Spinal cord (tissue), 10 donors: ENCODE data around the gene OR1J1. TPM values are rescaled to one million over a fixed set of nuclear protein-coding genes. Genes with fewer than 3 reads are reported as not detected.
A peak's percentile ranks its signal among the peaks of the same experiment; 100 is the strongest.

Source experiments
- DNase-seq, 6 donors: peaks; one replicate each; pipeline versions ENCODE4 v3.0.0 to v3.0.0-alpha.2; 2013 to 2015; ENCODE audit warnings: low spot score in 6 of 6, low read depth in 4 of 6
- H3K27ac ChIP-seq: one replicate; pipeline ENCODE4 v1.5.1; 2013; ENCODE audit warnings: low read depth, low read length, control low read depth
- H3K27me3 ChIP-seq: one replicate; pipeline ENCODE4 v1.6.1; 2013; ENCODE audit warnings: low read length; ENCODE audit not compliant: control insufficient read depth, insufficient read depth
- H3K36me3 ChIP-seq: one replicate; pipeline ENCODE4 v1.6.1; 2013; ENCODE audit warnings: low read length; ENCODE audit not compliant: control insufficient read depth, insufficient read depth
- H3K4me1 ChIP-seq: one replicate; pipeline ENCODE4 v1.6.1; 2013; ENCODE audit warnings: low read length; ENCODE audit not compliant: control insufficient read depth, insufficient read depth
- H3K4me3 ChIP-seq: one replicate; pipeline ENCODE4 v1.5.1; 2013; ENCODE audit warnings: low read depth, low read length, control low read depth
- H3K9me3 ChIP-seq: one replicate; pipeline ENCODE4 v1.6.1; 2013; ENCODE audit warnings: low read length; ENCODE audit not compliant: control insufficient read depth, insufficient read depth
- WGBS: methylation state at CpG from one replicate; pipeline ENCODE4 v1.1.5; 2013; ENCODE audit warnings: missing lambda C conversion rate; ENCODE audit not compliant: insufficient coverage; 5-methylcytosine and 5-hydroxymethylcytosine counted together
- long read RNA-seq, 4 donors: transcript quantifications; one replicate each; lab custom pipeline, GENCODE V29; 2026
- polyA plus RNA-seq, 2 donors: library from polyadenylated mRNA; unstranded; fragments of 120-200 nt; gene quantifications; one replicate each; pipeline ENCODE4 v1.2.1, GENCODE V29; 2013; ENCODE audit not compliant: insufficient read length in 2 of 2
- total RNA-seq, 2 donors: library from RNA; depleted of rRNA in 1 of 2; stranded (reverse); fragments of 120-200 nt in 1 of 2; fragments of >200 nt in 1 of 2; gene quantifications; one replicate each; pipeline versions ENCODE4 v1.2.3 to v1.2.4, GENCODE V29; 2013 to 2014
- donor health status: healthy.

The OR1J1 gene
- total RNA-seq (not detected), polyA plus RNA-seq (not detected)
- long read RNA-seq, donor 1 = 0 reads
- long read RNA-seq, donor 2 = 0 reads
- long read RNA-seq, donor 3 = 0 reads
- long read RNA-seq, donor 4 = 0 reads

GRCh38 chr9:122477826-122478225, at the start of gene OR1J1:
Gene OR1J1, minus strand, starts transcription at chr9:122477926. Its CDS starts 0 bp downstream, at chr9:122477926.
- WGBS = 79% methylated on average over 5 of the region's 6 CpGs
- no peak within 1 kb of the TSS for H3K4me3 ChIP-seq
- H3K27me3 ChIP-seq = peaks cover 5% of the 10 kb centered on the region
- no peak for DNase-seq
- H3K9me3 ChIP-seq = no peaks in the 10 kb centered on the region
- H3K4me1 ChIP-seq = no peaks in the 10 kb centered on the region
- H3K27ac ChIP-seq = no peak within 1 kb of the TSS
- no peaks in the 10 kb centered on the region for H3K36me3 ChIP-seq

- no peaks in the 10 kb centered on the region for H3K36me3 ChIP-seq
- no peaks in the 10 kb centered on the region for H3K27me3 ChIP-seq
- H3K27ac ChIP-seq = no peak within 1 kb of the TSS
- no peak for DNase-seq
- WGBS = 84% methylated on average over 3 of the region's 3 CpGs
- no peaks in the 10 kb centered on the region for H3K9me3 ChIP-seq
- no peaks in the 10 kb centered on the region for H3K4me1 ChIP-seq
- H3K4me3 ChIP-seq = no peak within 1 kb of the TSS
These were observed 49.5 kb upstream of the OR1J1 start, which contains the start of gene OR1N1 for GRCh38 chr9:122527193-122527592. Gene OR1N1, minus strand, starts transcription at chr9:122527293. Its CDS starts 0 bp downstream, at chr9:122527293.

DNA sequence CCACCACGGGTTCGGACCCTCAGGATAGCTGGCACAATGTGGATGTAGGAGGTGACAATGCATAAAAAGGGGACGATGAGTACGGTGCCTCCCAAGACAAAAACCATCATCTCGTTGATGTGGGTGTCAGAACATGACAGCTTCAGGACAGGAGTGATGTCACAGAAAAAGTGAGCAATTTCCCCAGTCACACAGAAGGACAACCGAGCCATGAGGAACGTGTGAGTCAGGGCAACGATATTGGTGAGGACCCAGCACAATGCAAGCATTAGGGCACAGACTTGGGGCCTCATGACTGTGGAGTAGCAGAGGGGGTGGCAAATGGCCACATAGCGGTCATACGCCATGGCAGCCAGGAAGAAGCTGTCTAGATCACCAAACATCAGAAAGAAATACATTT, 48.9 kb upstream of the OR1J1 start:
- H3K9me3 ChIP-seq = no peaks in the 10 kb centered on the region
- WGBS = 85% methylated on average over 6 of the region's 10 CpGs

DNA sequence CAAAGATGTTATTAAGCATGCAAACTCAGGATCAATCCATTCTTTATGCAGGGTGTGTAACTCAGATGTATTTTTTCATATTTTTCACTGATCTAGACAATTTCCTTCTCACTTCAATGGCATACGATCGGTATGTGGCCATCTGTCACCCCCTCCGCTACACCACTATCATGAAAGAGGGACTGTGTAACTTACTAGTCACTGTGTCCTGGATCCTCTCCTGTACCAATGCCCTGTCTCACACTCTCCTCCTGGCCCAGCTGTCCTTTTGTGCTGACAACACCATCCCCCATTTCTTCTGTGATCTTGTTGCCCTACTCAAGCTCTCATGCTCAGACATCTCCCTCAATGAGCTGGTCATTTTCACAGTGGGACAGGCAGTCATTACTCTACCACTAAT, 41.6 kb upstream of the OR1J1 start:
- WGBS = 94% methylated on average over 3 of the region's 3 CpGs
- H3K27ac ChIP-seq = no peak overlapping the region
- no peak overlapping the region for H3K4me3 ChIP-seq
- no peak for DNase-seq
- no peaks in the 10 kb centered on the region for H3K9me3 ChIP-seq
- no peaks in the 10 kb centered on the region for H3K36me3 ChIP-seq
- no peaks in the 10 kb centered on the region for H3K4me1 ChIP-seq
- no peaks in the 10 kb centered on the region for H3K27me3 ChIP-seq

More for the DNA sequence above, 48.9 kb upstream of the OR1J1 start:
- no peak overlapping the region for H3K4me3 ChIP-seq
- no peaks in the 10 kb centered on the region for H3K36me3 ChIP-seq
- no peaks in the 10 kb centered on the region for H3K27me3 ChIP-seq
- H3K4me1 ChIP-seq = no peaks in the 10 kb centered on the region
- H3K27ac ChIP-seq = no peak overlapping the region
- DNase-seq = no peak

- Histone ChIP-seq H3K27ac (no peak within 1 kb of the TSS), H3K4me1 (no peaks in the 10 kb centered on the region), H3K36me3 (no peaks in the 10 kb centered on the region), H3K4me3 (no peak within 1 kb of the TSS), H3K27me3 (no peaks in the 10 kb centered on the region), H3K9me3 (no peaks in the 10 kb centered on the region)
- DNase-seq = no peak
- WGBS = no CpG with 5 or more reads among the region's 4 CpGs
These were observed 41.1 kb upstream of the OR1J1 start, which contains the start of gene OR1J4 for GRCh38 chr9:122518841-122519240. Gene OR1J4, plus strand, starts transcription at chr9:122519141. Its CDS starts 0 bp downstream, at chr9:122519141.

DNA sequence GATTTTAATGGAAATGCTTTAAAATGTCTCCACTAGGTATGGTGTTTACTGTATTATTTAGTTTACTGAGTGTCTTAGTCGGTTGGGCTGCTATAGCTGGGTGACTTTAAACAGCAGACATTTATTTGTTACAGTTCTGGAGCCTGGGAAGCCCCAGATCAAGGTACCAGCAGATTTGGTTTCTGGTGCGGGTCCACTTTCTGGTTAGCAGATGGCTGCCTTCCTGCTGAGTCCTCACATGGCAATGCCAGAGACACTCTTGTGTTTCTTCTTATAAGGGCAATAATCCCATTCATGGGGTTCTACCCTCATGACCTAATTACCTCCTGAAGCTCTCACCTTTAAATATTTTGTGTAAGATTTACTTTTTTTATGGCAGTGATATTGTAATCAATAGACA, 40.5 kb upstream of the OR1J1 start:
- no peak for DNase-seq
- Histone ChIP-seq H3K9me3 (no peaks in the 10 kb centered on the region), H3K27me3 (no peaks in the 10 kb centered on the region), H3K4me1 (no peaks in the 10 kb centered on the region), H3K36me3 (no peaks in the 10 kb centered on the region), H3K27ac (no peak overlapping the region), H3K4me3 (no peak overlapping the region)
- WGBS = 64% methylated on average over 2 of the region's 2 CpGs

DNA sequence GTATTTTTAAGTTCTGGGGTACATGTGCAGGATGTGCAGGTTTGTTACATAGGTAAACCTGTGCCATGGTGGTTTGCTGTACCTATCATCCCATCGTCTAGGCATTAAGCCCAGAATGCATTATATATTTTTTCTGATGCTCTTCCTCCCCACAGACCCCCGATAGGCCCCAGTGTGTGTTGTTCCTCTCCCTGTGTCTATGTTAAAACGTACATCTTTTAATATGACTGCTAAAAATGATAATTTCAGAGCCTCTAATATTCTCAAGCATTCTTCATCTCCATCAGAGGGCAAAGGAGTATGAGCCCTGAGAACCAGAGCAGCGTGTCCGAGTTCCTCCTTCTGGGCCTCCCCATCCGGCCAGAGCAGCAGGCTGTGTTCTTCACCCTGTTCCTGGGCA, 32.8 kb upstream of the OR1J1 start, which contains the start of gene OR1J2:
TSS of gene OR1J2 (plus strand) at position 301 of the 400 bp plus-strand sequence. CDS start at position 301, 0 bp downstream.
- Histone ChIP-seq H3K4me1 (no peaks in the 10 kb centered on the region), H3K9me3 (no peaks in the 10 kb centered on the region), H3K36me3 (no peaks in the 10 kb centered on the region), H3K27ac (no peak within 1 kb of the TSS), H3K4me3 (no peak within 1 kb of the TSS), H3K27me3 (no peaks in the 10 kb centered on the region)
- 80% methylated on average over 3 of the region's 6 CpGs for WGBS
- DNase-seq = no peak

- Histone ChIP-seq H3K9me3 (no peaks in the 10 kb centered on the region), H3K4me1 (no peaks in the 10 kb centered on the region), H3K4me3 (no peak overlapping the region), H3K27ac (no peak overlapping the region), H3K36me3 (no peaks in the 10 kb centered on the region), H3K27me3 (no peaks in the 10 kb centered on the region)
- WGBS = 58% methylated on average over 2 of the region's 2 CpGs
- DNase-seq = no peak
These were observed 29.2 kb upstream of the OR1J1 start for GRCh38 chr9:122506964-122507363.

DNA sequence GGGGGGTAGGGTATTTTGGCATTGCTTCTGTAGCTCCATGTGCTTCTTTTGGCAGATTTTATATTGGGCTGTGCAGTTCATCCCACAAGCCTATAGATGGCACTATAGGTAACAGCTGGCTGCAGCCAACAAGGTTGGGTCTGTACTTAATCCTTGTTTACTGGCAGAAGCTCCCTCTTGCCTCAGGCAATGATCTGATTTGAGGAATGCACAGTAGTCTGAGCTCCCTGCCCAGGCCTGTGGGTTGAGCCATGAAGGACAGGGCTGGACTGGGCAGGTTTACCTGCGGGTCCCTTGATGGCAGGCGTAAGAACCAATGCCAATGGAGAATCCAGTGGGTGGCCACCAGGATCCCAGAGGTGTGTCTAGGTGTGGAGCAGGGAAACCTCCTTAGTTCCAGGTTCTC, 21.2 kb upstream of the OR1J1 start:
- Histone ChIP-seq H3K9me3 (peaks cover 3% of the 10 kb centered on the region), H3K27me3 (peaks cover 7% of the 10 kb centered on the region), H3K4me3 (no peak overlapping the region), H3K27ac (no peak overlapping the region), H3K36me3 (no peaks in the 10 kb centered on the region), H3K4me1 (no peaks in the 10 kb centered on the region)
- WGBS = 84% methylated on average over 2 of the region's 2 CpGs
- DNase-seq = peak in 2 of 6 donors; percentile 1 to 6

DNA sequence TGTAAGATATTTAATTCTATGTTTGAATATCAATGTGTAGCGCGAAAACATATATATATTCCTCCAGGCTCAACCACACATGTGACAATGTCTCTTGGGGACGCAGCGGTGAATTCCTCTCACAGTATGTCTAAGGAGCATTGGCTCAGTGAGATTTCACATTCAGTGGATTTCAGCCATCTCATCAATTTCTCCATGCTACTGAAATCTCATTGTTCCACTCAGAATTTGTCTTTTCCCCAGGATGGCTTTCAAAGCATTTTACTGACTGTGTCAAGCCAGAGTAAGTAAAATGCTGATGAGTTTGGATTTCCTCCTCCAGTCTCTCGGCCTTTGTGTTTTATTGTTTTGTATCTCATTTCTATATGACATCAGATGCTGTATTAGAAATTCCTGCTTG, 1.3 kb upstream of the OR1J1 start:
- peak in 1 of 6 donors; percentile 21 for DNase-seq
- 67% methylated on average over 2 of the region's 5 CpGs for WGBS
- no peak overlapping the region for H3K4me3 ChIP-seq
- H3K4me1 ChIP-seq = no peaks in the 10 kb centered on the region
- no peak overlapping the region for H3K27ac ChIP-seq
- no peaks in the 10 kb centered on the region for H3K36me3 ChIP-seq
- peaks cover 5% of the 10 kb centered on the region for H3K27me3 ChIP-seq
- no peaks in the 10 kb centered on the region for H3K9me3 ChIP-seq
